SK-N-SH (cell line): Measurements from ENCODE around the gene FAT3. TPM values are rescaled to one million over a fixed set of nuclear protein-coding genes. Genes with fewer than 3 reads are reported as not detected.
A peak's percentile ranks its signal among the peaks of the same experiment; 100 is the strongest.

ENCODE experiments used
- CTCF ChIA-PET: fragments of 300-600, 350-600 bp; formaldehyde crosslinking; extraction: SDS; loops from one replicate; lab custom pipeline; 2021; lab: Yijun Ruan, JAX
- POLR2A ChIA-PET: fragments of 350-600 bp; sonication (Branson Sonifier 250); formaldehyde crosslinking; extraction: SDS; loops from one replicate; lab custom pipeline; 2020; ENCODE audit warnings: antibody characterized with exemption, inconsistent platforms; lab: Yijun Ruan, JAX
- DNase-seq: peaks from one replicate; pipeline ENCODE4 v3.0.0; 2012
- H2AFZ ChIP-seq: fragments of 200-600 bp; sonication (generic); 2 replicates; pipeline ENCODE4 v1.8.1; 2016; ENCODE audit warnings: antibody characterized with exemption, mild to moderate bottlenecking, low read depth
- H3F3A ChIP-seq: fragments of 200-600 bp; sonication (generic); replicated peaks from 2 replicates; pipeline ENCODE3; 2016; ENCODE audit warnings: antibody characterized with exemption, mild to moderate bottlenecking; ENCODE audit not compliant: insufficient read depth
- H3K27ac ChIP-seq, 2 experiments: fragments of 200-500 bp in 1 of 2; fragments of 200-600 bp in 1 of 2; sonication (Bioruptor generic) in 1 of 2; sonication (generic), shearing (Covaris generic) in 1 of 2; 2 replicates each; pipeline versions ENCODE4 v1.5.1 to v1.6.1; 2014 to 2016; ENCODE audit warnings: low read depth in 2 of 2, inconsistent platforms in 1 of 2, low read length in 1 of 2, mild to moderate bottlenecking in 1 of 2, mixed read lengths in 1 of 2
- H3K27me3 ChIP-seq: fragments of 200-600 bp; sonication (generic), shearing (Covaris generic); 2 replicates; pipeline ENCODE4 v1.6.1; 2016; ENCODE audit warnings: mixed run types; ENCODE audit not compliant: insufficient read depth
- H3K36me3 ChIP-seq, 2 experiments: fragments of 200-500 bp in 1 of 2; fragments of 200-600 bp in 1 of 2; sonication (Bioruptor generic) in 1 of 2; sonication (generic) in 1 of 2; replicated peaks in 1 of 2; 2 replicates each; pipeline versions ENCODE3 to v1.5.1; 2014 to 2016; ENCODE audit warnings: low read length in 1 of 2, mild to moderate bottlenecking in 1 of 2; ENCODE audit not compliant: insufficient read depth in 2 of 2, control insufficient read depth in 1 of 2
- H3K4me1 ChIP-seq, 2 experiments: fragments of 200-500 bp in 1 of 2; fragments of 200-600 bp in 1 of 2; sonication (Bioruptor generic) in 1 of 2; sonication (generic), shearing (Covaris generic) in 1 of 2; 2 replicates each; pipeline versions ENCODE4 v1.5.1 to v1.6.1; 2014 to 2016; ENCODE audit warnings: low read depth in 1 of 2, low read length in 1 of 2, mixed run types in 1 of 2; ENCODE audit not compliant: insufficient read depth in 2 of 2, control insufficient read depth in 1 of 2
- H3K4me2 ChIP-seq: fragments of 200-600 bp; sonication (generic), shearing (Covaris generic); 2 replicates; pipeline ENCODE4 v1.6.1; 2017; ENCODE audit warnings: mixed run types
- H3K4me3 ChIP-seq, 2 experiments: fragments of 200-500 bp in 1 of 2; fragments of 200-600 bp in 1 of 2; sonication (Bioruptor generic) in 1 of 2; sonication (generic), shearing (Covaris generic) in 1 of 2; 2 replicates each; pipeline versions ENCODE4 v1.5.1 to v1.8.1; 2014 to 2016; ENCODE audit warnings: low read depth in 2 of 2, inconsistent platforms in 1 of 2, low read length in 1 of 2, mild to moderate bottlenecking in 1 of 2, mixed read lengths in 1 of 2, moderate library complexity in 1 of 2
- H3K79me2 ChIP-seq: fragments of 200-600 bp; sonication (generic); 2 replicates; pipeline ENCODE4 v1.8.1; 2017; ENCODE audit warnings: mild to moderate bottlenecking; ENCODE audit not compliant: insufficient read depth
- H3K9ac ChIP-seq: fragments of 200-600 bp; sonication (generic); 2 replicates; pipeline ENCODE4 v1.6.1; 2017; ENCODE audit warnings: mixed run types
- H3K9me2 ChIP-seq: fragments of 200-600 bp; sonication (generic); 2 replicates; pipeline ENCODE4 v1.6.1; 2017; ENCODE audit warnings: mixed run types
- H3K9me3 ChIP-seq: fragments of 200-600 bp; sonication (generic); 2 replicates; pipeline ENCODE4 v1.6.1; 2017; ENCODE audit warnings: mixed run types, mild to moderate bottlenecking, moderate library complexity
- H4K20me1 ChIP-seq: fragments of 200-600 bp; sonication (generic); 2 replicates; pipeline ENCODE4 v1.6.1; 2017; ENCODE audit warnings: mild to moderate bottlenecking, mixed run types; ENCODE audit not compliant: insufficient read depth
- CHD2 ChIP-seq: fragments of 150-350 bp; IDR thresholded peaks from 2 replicates; pipeline ENCODE4 v1.6.1; 2018; ENCODE audit warnings: low read length; ENCODE audit not compliant: partially characterized antibody
- CTCF ChIP-seq: fragments of 200-600 bp; sonication (generic); IDR thresholded peaks from 2 replicates; pipeline ENCODE4 v1.6.1; 2017; ENCODE audit warnings: antibody characterized with exemption, mild to moderate bottlenecking, moderate library complexity
- EZH2phosphoT487 ChIP-seq: fragments of 200-600 bp; sonication (generic); IDR thresholded peaks from 2 replicates; pipeline ENCODE4 v1.6.1; 2017; ENCODE audit warnings: low read depth, mixed run types, mild to moderate bottlenecking, antibody characterized with exemption, moderate library complexity, borderline replicate concordance
- FOSL2 ChIP-seq: IDR thresholded peaks from 2 replicates; pipeline ENCODE4 v1.4.0; 2012; ENCODE audit warnings: low read depth, mild to moderate bottlenecking, moderate library complexity, borderline replicate concordance
- GATA2 ChIP-seq: sonication (generic); formaldehyde crosslinking; IDR thresholded peaks from 2 replicates; pipeline ENCODE4 v1.5.0; 2020; ENCODE audit warnings: mild to moderate bottlenecking, missing genetic modification reagents
- JUND ChIP-seq: IDR thresholded peaks from 2 replicates; pipeline ENCODE4 v1.4.0; 2012
- MEF2A ChIP-seq: IDR thresholded peaks from 2 replicates; pipeline ENCODE4 v1.4.0; 2012; ENCODE audit warnings: low read depth, borderline replicate concordance
- MXI1 ChIP-seq: IDR thresholded peaks from 2 replicates; pipeline ENCODE4 v1.6.1; 2012; ENCODE audit warnings: mild to moderate bottlenecking, low read depth, low read length, improper control_type of control experiment
- NFIC ChIP-seq: IDR thresholded peaks from 2 replicates; pipeline ENCODE4 v1.4.0; 2012; ENCODE audit warnings: borderline replicate concordance
- RAD21 ChIP-seq: IDR thresholded peaks from 2 replicates; pipeline ENCODE4 v1.6.1; 2012; ENCODE audit warnings: mild to moderate bottlenecking, low read length
- RCOR1 ChIP-seq: fragments of 150-350 bp; IDR thresholded peaks from 2 replicates; pipeline ENCODE4 v1.6.1; 2017; ENCODE audit warnings: antibody characterized with exemption, low read length
- RXRA ChIP-seq: IDR thresholded peaks from 2 replicates; pipeline ENCODE4 v1.4.0; 2012; ENCODE audit warnings: low read depth, mild to moderate bottlenecking, borderline replicate concordance
- TCF12 ChIP-seq: IDR thresholded peaks from 2 replicates; pipeline ENCODE4 v1.4.0; 2012
- TEAD4 ChIP-seq: IDR thresholded peaks from 2 replicates; pipeline ENCODE4 v1.4.0; 2012; ENCODE audit warnings: mild to moderate bottlenecking, borderline replicate concordance; ENCODE audit not compliant: insufficient read depth
- USF1 ChIP-seq: IDR thresholded peaks from 2 replicates; pipeline ENCODE4 v1.4.0; 2012; ENCODE audit warnings: low read depth, borderline replicate concordance
- WGBS: methylation state at CpG from one replicate; pipeline ENCODE4 v1.1.6; 2017; ENCODE audit warnings: low lambda C conversion rate; 5-methylcytosine and 5-hydroxymethylcytosine counted together
- polyA plus RNA-seq, 3 experiments: library from polyadenylated mRNA; depleted of rRNA; stranded (reverse); fragments of >200 nt; gene quantifications; 2 replicates each; pipeline ENCODE4 v1.2.3, GENCODE V29; 2012
- TF ChIP-seq, protein P1 (sequence below): fragments of 150-350 bp; IDR thresholded peaks from 2 replicates; pipeline ENCODE4 v1.6.1; 2016; ENCODE audit warnings: mild to moderate bottlenecking, low read depth, low read length
- TF ChIP-seq, protein P2 (sequence below): IDR thresholded peaks from 2 replicates; pipeline ENCODE4 v1.4.0; 2012; ENCODE audit warnings: low read depth
- TF ChIP-seq, protein P3 (sequence below): IDR thresholded peaks from 2 replicates; pipeline ENCODE4 v1.4.0; 2012; ENCODE audit warnings: low read depth, borderline replicate concordance

FAT3 gene
- polyA plus RNA-seq, 1 of the 3 experiments (the other 2 are of a cell fraction) = 0.87 TPM

GRCh38 chr11:92225125-92225567 lies 528 bp downstream of the FAT3 start:
- no peak for DNase-seq
- H3K27me3 ChIP-seq = no peaks in the 10 kb centered on the region; the same call in 1 of the 2 replicates
- peaks cover 13% of the 10 kb centered on the region for H3F3A ChIP-seq
- peak overlapping the region in 1 of 2 experiments; percentile 60; a peak in 2 of 4 replicates for H3K27ac ChIP-seq
- peaks cover 0 to 30% of the 10 kb centered on the region in 2 experiments; a peak in 2 of 4 replicates for H3K4me1 ChIP-seq
- H3K9me3 ChIP-seq = 0 out of 2 replicates have a peak, but pooled peaks cover 6% of the 10 kb centered on the region
- peaks cover 28% of the 10 kb centered on the region; the same call in 1 of the 2 replicates for H3K79me2 ChIP-seq
- H2AFZ ChIP-seq = peak overlapping the region; percentile 93
- no peaks in the 10 kb centered on the region for H4K20me1 ChIP-seq
- peak overlapping the region; percentile 53 to 89 for H3K4me3 ChIP-seq
- H3K9ac ChIP-seq = peak overlapping the region; percentile 73; the same call in 1 of the 2 replicates
- H3K36me3 ChIP-seq = no peaks in the 10 kb centered on the region
- TF ChIP-seq, protein P1, sequence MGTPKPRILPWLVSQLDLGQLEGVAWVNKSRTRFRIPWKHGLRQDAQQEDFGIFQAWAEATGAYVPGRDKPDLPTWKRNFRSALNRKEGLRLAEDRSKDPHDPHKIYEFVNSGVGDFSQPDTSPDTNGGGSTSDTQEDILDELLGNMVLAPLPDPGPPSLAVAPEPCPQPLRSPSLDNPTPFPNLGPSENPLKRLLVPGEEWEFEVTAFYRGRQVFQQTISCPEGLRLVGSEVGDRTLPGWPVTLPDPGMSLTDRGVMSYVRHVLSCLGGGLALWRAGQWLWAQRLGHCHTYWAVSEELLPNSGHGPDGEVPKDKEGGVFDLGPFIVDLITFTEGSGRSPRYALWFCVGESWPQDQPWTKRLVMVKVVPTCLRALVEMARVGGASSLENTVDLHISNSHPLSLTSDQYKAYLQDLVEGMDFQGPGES = no peak
- TF ChIP-seq GATA2 (CRISPR knock-in tag) (no peak), CHD2 (no peak), RCOR1 (no peak), RXRA (no peak), EZH2phosphoT487 (no peak), TCF12 (no peak), NFIC (no peak)
- TF ChIP-seq, all 33 proteins: peak for 0
- Histone ChIP-seq H3K9me2 (no peaks in the 10 kb centered on the region), H3K4me2 (peak overlapping the region; percentile 94)
- 2% methylated on average over 12 of the region's 34 CpGs for WGBS
- POLR2A ChIA-PET = no interaction called here
- CTCF ChIA-PET = interaction anchor here (1.2 to 1.8 kb wide), 4 partner anchors 9 to 666 kb away, joined by 3 to 10 read pairs (median 6); no protein-coding TSS in a partner anchor

GRCh38 chr11:92225568-92226330 lies 1.1 kb downstream of the FAT3 start:
- Histone ChIP-seq H3K4me2 (peak overlapping the region; percentile 94), H3K9ac (peak overlapping the region; percentile 73; the same call in 1 of the 2 replicates)
- POLR2A ChIA-PET = no interaction called here
- peak; percentile 53 for TF ChIP-seq CTCF
- TF ChIP-seq JUND = no peak
- TF ChIP-seq, protein P1 = no peak
- no peak for TF ChIP-seq MXI1
- TF ChIP-seq FOSL2 = no peak
- no peak for TF ChIP-seq TEAD4
- TF ChIP-seq, protein P2, sequence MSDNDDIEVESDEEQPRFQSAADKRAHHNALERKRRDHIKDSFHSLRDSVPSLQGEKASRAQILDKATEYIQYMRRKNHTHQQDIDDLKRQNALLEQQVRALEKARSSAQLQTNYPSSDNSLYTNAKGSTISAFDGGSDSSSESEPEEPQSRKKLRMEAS = 0 out of 2 replicates have a peak, but pooled peaks have one; percentile 6
- TF ChIP-seq, protein P3, sequence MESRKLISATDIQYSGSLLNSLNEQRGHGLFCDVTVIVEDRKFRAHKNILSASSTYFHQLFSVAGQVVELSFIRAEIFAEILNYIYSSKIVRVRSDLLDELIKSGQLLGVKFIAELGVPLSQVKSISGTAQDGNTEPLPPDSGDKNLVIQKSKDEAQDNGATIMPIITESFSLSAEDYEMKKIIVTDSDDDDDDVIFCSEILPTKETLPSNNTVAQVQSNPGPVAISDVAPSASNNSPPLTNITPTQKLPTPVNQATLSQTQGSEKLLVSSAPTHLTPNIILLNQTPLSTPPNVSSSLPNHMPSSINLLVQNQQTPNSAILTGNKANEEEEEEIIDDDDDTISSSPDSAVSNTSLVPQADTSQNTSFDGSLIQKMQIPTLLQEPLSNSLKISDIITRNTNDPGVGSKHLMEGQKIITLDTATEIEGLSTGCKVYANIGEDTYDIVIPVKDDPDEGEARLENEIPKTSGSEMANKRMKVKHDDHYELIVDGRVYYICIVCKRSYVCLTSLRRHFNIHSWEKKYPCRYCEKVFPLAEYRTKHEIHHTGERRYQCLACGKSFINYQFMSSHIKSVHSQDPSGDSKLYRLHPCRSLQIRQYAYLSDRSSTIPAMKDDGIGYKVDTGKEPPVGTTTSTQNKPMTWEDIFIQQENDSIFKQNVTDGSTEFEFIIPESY = no peak
- TF ChIP-seq RAD21 = peak; percentile 42
- TF ChIP-seq USF1 = no peak
- no peak for TF ChIP-seq MEF2A

More at GRCh38 chr11:92225568-92226330, 1.1 kb downstream of the FAT3 start:
- DNase-seq = peak; percentile 71
- H4K20me1 ChIP-seq = no peaks in the 10 kb centered on the region
- H3K4me1 ChIP-seq = peaks cover 0 to 30% of the 10 kb centered on the region in 2 experiments; a peak in 2 of 4 replicates
- no peaks in the 10 kb centered on the region for H3K36me3 ChIP-seq
- H2AFZ ChIP-seq = peak overlapping the region; percentile 93
- H3K4me3 ChIP-seq = peak overlapping the region; percentile 53 to 89
- peak overlapping the region in 1 of 2 experiments; percentile 60; a peak in 1 of 4 replicates for H3K27ac ChIP-seq
- H3F3A ChIP-seq = peaks cover 13% of the 10 kb centered on the region
- no peaks in the 10 kb centered on the region for H3K9me2 ChIP-seq
- H3K9me3 ChIP-seq = 0 out of 2 replicates have a peak, but pooled peaks cover under 1% of the 10 kb centered on the region
- H3K79me2 ChIP-seq = peaks cover 31% of the 10 kb centered on the region; the same call in 1 of the 2 replicates
- no peaks in the 10 kb centered on the region; the same call in 1 of the 2 replicates for H3K27me3 ChIP-seq
- CTCF ChIA-PET = interaction anchor here (1.0 to 1.8 kb wide), 5 partner anchors 10 to 665 kb away, joined by 3 to 10 read pairs (median 5); no protein-coding TSS in a partner anchor
- WGBS = 8% methylated on average over 39 of the region's 54 CpGs
